ENCODE data around the gene GALNT12. TPM values are rescaled to one million over a fixed set of nuclear protein-coding genes. Genes with fewer than 3 reads are reported as not detected.

Gene GALNT12
- total RNA-seq, 2 donors from 2014 or later, result 69.6 to 145 TPM

GRCh38 chr9:98801561-98801960 is 5.9 kb upstream of the GALNT12 start:
- Histone ChIP-seq H3K9ac (ENCODE audit: low read depth in 2 of 2, low read length in 2 of 2) (no peak overlapping the region), H3K4me1 (peaks cover 1% of the 10 kb centered on the region), H3K27ac (no peak overlapping the region)

GRCh38 chr9:98801969-98802371 is 5.5 kb upstream of the GALNT12 start:
- intact Hi-C loops (cut with DNase I), result no loop called here
- Histone ChIP-seq H3K4me3 (no peak overlapping the region), H3K4me1 (peaks cover 5% of the 10 kb centered on the region), H3K9me3 (no peaks in the 10 kb centered on the region), H3K27me3 (no peaks in the 10 kb centered on the region), H3K36me3 (no peaks in the 10 kb centered on the region), H3K9ac (ENCODE audit: low read depth in 2 of 2, low read length in 2 of 2) (no peak overlapping the region), H3K27ac (no peak overlapping the region)
- TF ChIP-seq CTCF (IDR thresholded peaks at IDR 0.05), result no peak
- no peak for DNase-seq

More at GRCh38 chr9:98801561-98801960, 5.9 kb upstream of the GALNT12 start:
- Histone ChIP-seq H3K36me3 (no peaks in the 10 kb centered on the region), H3K27me3 (no peaks in the 10 kb centered on the region), H3K9me3 (no peaks in the 10 kb centered on the region), H3K4me3 (no peak overlapping the region)
- no peak for DNase-seq
- intact Hi-C loops (cut with DNase I), result no loop called here
- no peak for TF ChIP-seq CTCF (IDR thresholded peaks at IDR 0.05)

- peaks cover 8% of the 10 kb centered on the region for H3K4me1 ChIP-seq
- H3K9ac ChIP-seq (ENCODE audit: low read depth in 2 of 2, low read length in 2 of 2), result no peak overlapping the region
- no peak for TF ChIP-seq CTCF (IDR thresholded peaks at IDR 0.05)
- H3K27ac ChIP-seq, result no peak overlapping the region
- no peak overlapping the region for H3K4me3 ChIP-seq
- no peaks in the 10 kb centered on the region for H3K36me3 ChIP-seq
- no peaks in the 10 kb centered on the region for H3K9me3 ChIP-seq
- intact Hi-C loops (cut with DNase I), result no loop called here
- H3K27me3 ChIP-seq, result no peaks in the 10 kb centered on the region
- no peak for DNase-seq
Measured at GRCh38 chr9:98804083-98804482, 3.4 kb upstream of the GALNT12 start.

GRCh38 chr9:98805506-98806272 is 1.8 kb upstream of the GALNT12 start:
- no peak for DNase-seq
- Histone ChIP-seq H3K27ac (peak overlapping the region; percentile 86), H3K9me3 (no peaks in the 10 kb centered on the region), H3K36me3 (no peaks in the 10 kb centered on the region), H3K4me1 (peaks cover 11% of the 10 kb centered on the region), H3K9ac (ENCODE audit: low read depth in 2 of 2, low read length in 2 of 2) (peak overlapping the region in 1 of 2 donors; percentile 19), H3K4me3 (peak overlapping the region; percentile 6), H3K27me3 (no peaks in the 10 kb centered on the region)
- intact Hi-C loops (cut with DNase I), result no loop called here
- no peak for TF ChIP-seq CTCF (IDR thresholded peaks at IDR 0.05)

- Histone ChIP-seq H3K9ac (ENCODE audit: low read depth in 2 of 2, low read length in 2 of 2) (peak overlapping the region in 1 of 2 donors; percentile 65), H3K4me3 (peak overlapping the region; percentile 6), H3K9me3 (no peaks in the 10 kb centered on the region), H3K27me3 (no peaks in the 10 kb centered on the region), H3K27ac (peak overlapping the region; percentile 86), H3K4me1 (peaks cover 11% of the 10 kb centered on the region), H3K36me3 (no peaks in the 10 kb centered on the region)
- DNase-seq, result no peak
- intact Hi-C loops (cut with DNase I), result no loop called here
- TF ChIP-seq CTCF (IDR thresholded peaks at IDR 0.05), result peak; percentile 26
Measured at GRCh38 chr9:98806394-98807035, 955 bp upstream of the GALNT12 start.

Data from colonic mucosa (tissue), 4 donors.